H9 (cell line): Measurements from ENCODE around the gene FANCC. TPM values are rescaled to one million over a fixed set of nuclear protein-coding genes. Genes with fewer than 3 reads are reported as not detected.

Source experiments
- DNase-seq: peaks from one replicate; pipeline ENCODE4 v3.0.0-alpha.2; 2017
- H2AFZ ChIP-seq: one replicate; pipeline ENCODE4 v1.6.1; 2013; ENCODE audit warnings: mild to moderate bottlenecking, low read length, control low read depth, moderate library complexity
- H2AK5ac ChIP-seq: 2 replicates; pipeline ENCODE4 v1.6.1; 2013; ENCODE audit warnings: low read length, control low read depth, mixed read lengths; ENCODE audit not compliant: insufficient read length
- H2BK120ac ChIP-seq: one replicate; pipeline ENCODE4 v1.6.1; 2013; ENCODE audit warnings: low read depth, mild to moderate bottlenecking, low read length, control low read depth, inconsistent platforms; ENCODE audit not compliant: poor library complexity, severe bottlenecking
- H2BK12ac ChIP-seq: 2 replicates; pipeline ENCODE4 v1.6.1; 2013; ENCODE audit warnings: low read length, control low read depth, mixed read lengths, low read depth; ENCODE audit not compliant: insufficient read length
- H2BK15ac ChIP-seq: 2 replicates; pipeline ENCODE4 v1.6.1; 2013; ENCODE audit warnings: low read depth, low read length, control low read depth
- H2BK20ac ChIP-seq: one replicate; pipeline ENCODE4 v1.6.1; 2013; ENCODE audit warnings: low read depth, mild to moderate bottlenecking, low read length, control low read depth, inconsistent platforms; ENCODE audit not compliant: poor library complexity, severe bottlenecking
- H2BK5ac ChIP-seq: 2 replicates; pipeline ENCODE4 v1.6.1; 2013; ENCODE audit warnings: low read length, control low read depth, mixed read lengths; ENCODE audit not compliant: insufficient read length
- H3K14ac ChIP-seq: 2 replicates; pipeline ENCODE4 v1.6.1; 2013; ENCODE audit warnings: low read length, control low read depth; ENCODE audit not compliant: insufficient read depth
- H3K18ac ChIP-seq: 2 replicates; pipeline ENCODE4 v1.6.1; 2013; ENCODE audit warnings: low read depth, mild to moderate bottlenecking, mixed read lengths, low read length, control low read depth; ENCODE audit not compliant: insufficient read length
- H3K23ac ChIP-seq: 2 replicates; pipeline ENCODE4 v1.6.1; 2013; ENCODE audit warnings: low read length, control low read depth, mixed read lengths, low read depth; ENCODE audit not compliant: insufficient read length
- H3K23me2 ChIP-seq: 2 replicates; pipeline ENCODE4 v1.6.1; 2013; ENCODE audit warnings: low read depth, mild to moderate bottlenecking, mixed read lengths, low read length, control low read depth; ENCODE audit not compliant: insufficient read length, poor library complexity, severe bottlenecking
- H3K27ac ChIP-seq: 2 replicates; pipeline ENCODE4 v1.5.1; 2013; ENCODE audit warnings: low read length, control low read depth, mixed read lengths, low read depth; ENCODE audit not compliant: insufficient read length
- H3K27me3 ChIP-seq: 2 replicates; pipeline ENCODE4 v1.6.1; 2013; ENCODE audit warnings: low read length, control low read depth, inconsistent platforms; ENCODE audit not compliant: insufficient read depth
- H3K4ac ChIP-seq: 2 replicates; pipeline ENCODE4 v1.6.1; 2013; ENCODE audit warnings: low read depth, mild to moderate bottlenecking, control low read depth, inconsistent platforms, low read length, moderate library complexity
- H3K4me1 ChIP-seq: 2 replicates; pipeline ENCODE4 v1.6.1; 2013; ENCODE audit warnings: low read length, control low read depth, inconsistent platforms; ENCODE audit not compliant: insufficient read depth
- H3K4me2 ChIP-seq: 2 replicates; pipeline ENCODE4 v1.6.1; 2013; ENCODE audit warnings: low read length, control low read depth, mixed read lengths; ENCODE audit not compliant: insufficient read length, insufficient read depth
- H3K56ac ChIP-seq: 2 replicates; pipeline ENCODE4 v1.6.1; 2013; ENCODE audit warnings: low read depth, mild to moderate bottlenecking, mixed read lengths, low read length, control low read depth; ENCODE audit not compliant: insufficient read length
- H3K79me1 ChIP-seq: 2 replicates; pipeline ENCODE4 v1.6.1; 2013; ENCODE audit warnings: low read depth, mild to moderate bottlenecking, moderate library complexity, low read length, control low read depth, inconsistent platforms; ENCODE audit not compliant: insufficient read depth, poor library complexity, severe bottlenecking
- H3K79me2 ChIP-seq: 2 replicates; pipeline ENCODE4 v1.6.1; 2013; ENCODE audit warnings: low read length, control low read depth, inconsistent platforms; ENCODE audit not compliant: insufficient read depth
- H3K9ac ChIP-seq: 2 replicates; pipeline ENCODE4 v1.6.1; 2013; ENCODE audit warnings: low read length, control low read depth, mixed read lengths; ENCODE audit not compliant: insufficient read length; ENCODE audit errors: extremely low read depth
- H3K9me3 ChIP-seq: one replicate; pipeline ENCODE4 v1.6.1; 2013; ENCODE audit warnings: low read depth, low read length, inconsistent platforms; ENCODE audit not compliant: control insufficient read depth
- H3T11ph ChIP-seq: one replicate; pipeline ENCODE4 v1.6.1; 2013; ENCODE audit warnings: mild to moderate bottlenecking, low read length, control low read depth, inconsistent platforms
- H4K20me1 ChIP-seq: one replicate; pipeline ENCODE4 v1.6.1; 2013; ENCODE audit not compliant: control insufficient read depth, insufficient read length, insufficient read depth
- H4K5ac ChIP-seq: 2 replicates; pipeline ENCODE4 v1.6.1; 2013; ENCODE audit warnings: low read depth, mild to moderate bottlenecking, mixed read lengths, low read length, control low read depth; ENCODE audit not compliant: insufficient read length
- H4K8ac ChIP-seq: replicated peaks from 2 replicates; pipeline ENCODE4 v1.6.1; 2013; ENCODE audit warnings: low read length, control low read depth, mixed read lengths, low read depth; ENCODE audit not compliant: insufficient read length
- H4K91ac ChIP-seq: 2 replicates; pipeline ENCODE4 v1.6.1; 2013; ENCODE audit warnings: low read depth, mild to moderate bottlenecking, moderate library complexity, mixed read lengths, low read length, control low read depth; ENCODE audit not compliant: insufficient read length
- H3K27ac Mint-ChIP-seq, 3 experiments: 2 replicates in 2 of 3; 3 replicates in 1 of 3; pipeline ENCODE4 v1.8.0; 2020 to 2021; ENCODE audit warnings: mixed read lengths in 3 of 3, mild to moderate bottlenecking in 1 of 3, moderate library complexity in 1 of 3
- H3K27me3 Mint-ChIP-seq: 2 replicates; pipeline ENCODE4 v1.8.0; 2021; ENCODE audit warnings: low read depth, mild to moderate bottlenecking, moderate library complexity, mixed read lengths
- H3K36me3 Mint-ChIP-seq, 3 experiments: 2 replicates in 2 of 3; 3 replicates in 1 of 3; pipeline ENCODE4 v1.8.0; 2020 to 2021; ENCODE audit warnings: low read depth in 3 of 3, mixed read lengths in 3 of 3; ENCODE audit not compliant: insufficient read depth in 1 of 3
- H3K4me1 Mint-ChIP-seq, 2 experiments: 2 replicates each; pipeline ENCODE4 v1.8.0; 2020; ENCODE audit warnings: mixed read lengths in 2 of 2
- H3K4me3 Mint-ChIP-seq, 2 experiments: 2 replicates in 1 of 2; 3 replicates in 1 of 2; pipeline ENCODE4 v1.8.0; 2020 to 2021; ENCODE audit warnings: mild to moderate bottlenecking in 2 of 2, mixed read lengths in 2 of 2, moderate library complexity in 1 of 2
- H3K9me3 Mint-ChIP-seq, 2 experiments: 2 replicates in 1 of 2; 3 replicates in 1 of 2; pipeline ENCODE4 v1.8.0; 2020; ENCODE audit warnings: mild to moderate bottlenecking in 2 of 2, mixed read lengths in 2 of 2, moderate library complexity in 1 of 2
- WGBS: extraction: QIAGEN DNeasy Blood & Tissue Kit; methylation state at CpG from one replicate; pipeline ENCODE4 v1.1.7; 2013; ENCODE audit warnings: missing lambda C conversion rate, low lambda C conversion rate, mixed read lengths; ENCODE audit not compliant: insufficient read length; ENCODE audit errors: extremely low coverage; 5-methylcytosine and 5-hydroxymethylcytosine counted together
- total RNA-seq: library from RNA; stranded (reverse); gene quantifications from 2 replicates; pipeline ENCODE4 v1.2.1, GENCODE V29; 2021
- TF ChIP-seq, protein P1 (sequence below): fragments of 200-600 bp; sonication (generic); conservative IDR thresholded peaks from 3 replicates; pipeline ENCODE4 v1.8.0; 2021; ENCODE audit warnings: antibody characterized with exemption, mild to moderate bottlenecking

Gene FANCC
- total RNA-seq, 1 experiment from 2014 or later: 14.6 TPM

DNA sequence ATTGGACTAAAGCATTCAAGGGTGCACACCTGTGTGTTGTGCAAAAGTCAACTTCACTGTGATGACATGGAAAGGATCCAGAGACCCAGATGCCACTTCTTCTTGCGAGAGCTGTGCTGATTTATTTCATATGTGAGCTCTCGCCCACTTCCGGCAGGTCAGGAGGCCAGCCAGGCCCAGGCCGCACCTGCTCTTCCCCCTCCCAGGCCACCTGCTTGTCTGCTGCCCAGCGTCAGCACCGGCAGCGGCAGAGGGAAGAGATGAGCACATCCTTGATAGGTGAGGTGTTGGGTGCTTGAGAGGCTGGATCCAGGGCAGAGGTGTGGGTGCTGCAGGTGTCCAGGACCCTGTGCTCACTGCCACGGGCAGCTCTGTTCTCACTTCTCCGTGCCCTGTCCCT is 242.9 kb downstream of the FANCC start:
- H3T11ph ChIP-seq: no peak overlapping the region
- Mint-ChIP-seq H3K4me3 (no peak overlapping the region), H3K36me3 (no peaks in the 10 kb centered on the region), H3K9me3 (no peaks in the 10 kb centered on the region), H3K4me1 (peaks cover 21 to 25% of the 10 kb centered on the region in 2 experiments), H3K27ac (no peak overlapping the region), H3K27me3 (no peaks in the 10 kb centered on the region)
- no peaks in the 10 kb centered on the region for H3K79me1 ChIP-seq
- no peak overlapping the region for H3K27ac ChIP-seq
- no peaks in the 10 kb centered on the region for H3K9me3 ChIP-seq
- H3K4me1 ChIP-seq: no peaks in the 10 kb centered on the region
- no peak overlapping the region for H3K4me2 ChIP-seq
- no peak overlapping the region for H2AFZ ChIP-seq
- H3K4ac ChIP-seq: no peak overlapping the region
- no peaks in the 10 kb centered on the region for H3K79me2 ChIP-seq
- H3K18ac ChIP-seq: no peak overlapping the region
- DNase-seq: peak; percentile 20
- no peak overlapping the region for H2BK120ac ChIP-seq
- TF ChIP-seq, protein P1, sequence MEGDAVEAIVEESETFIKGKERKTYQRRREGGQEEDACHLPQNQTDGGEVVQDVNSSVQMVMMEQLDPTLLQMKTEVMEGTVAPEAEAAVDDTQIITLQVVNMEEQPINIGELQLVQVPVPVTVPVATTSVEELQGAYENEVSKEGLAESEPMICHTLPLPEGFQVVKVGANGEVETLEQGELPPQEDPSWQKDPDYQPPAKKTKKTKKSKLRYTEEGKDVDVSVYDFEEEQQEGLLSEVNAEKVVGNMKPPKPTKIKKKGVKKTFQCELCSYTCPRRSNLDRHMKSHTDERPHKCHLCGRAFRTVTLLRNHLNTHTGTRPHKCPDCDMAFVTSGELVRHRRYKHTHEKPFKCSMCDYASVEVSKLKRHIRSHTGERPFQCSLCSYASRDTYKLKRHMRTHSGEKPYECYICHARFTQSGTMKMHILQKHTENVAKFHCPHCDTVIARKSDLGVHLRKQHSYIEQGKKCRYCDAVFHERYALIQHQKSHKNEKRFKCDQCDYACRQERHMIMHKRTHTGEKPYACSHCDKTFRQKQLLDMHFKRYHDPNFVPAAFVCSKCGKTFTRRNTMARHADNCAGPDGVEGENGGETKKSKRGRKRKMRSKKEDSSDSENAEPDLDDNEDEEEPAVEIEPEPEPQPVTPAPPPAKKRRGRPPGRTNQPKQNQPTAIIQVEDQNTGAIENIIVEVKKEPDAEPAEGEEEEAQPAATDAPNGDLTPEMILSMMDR: no peak
- H2BK15ac ChIP-seq: no peak overlapping the region
- H3K9ac ChIP-seq: no peak overlapping the region
- H2BK20ac ChIP-seq: no peak overlapping the region
- H3K23ac ChIP-seq: no peak overlapping the region
- H3K56ac ChIP-seq: no peak overlapping the region
- H3K14ac ChIP-seq: no peak overlapping the region; the same call in 1 of the 2 replicates
- H4K20me1 ChIP-seq: no peaks in the 10 kb centered on the region
- no peak overlapping the region for H4K5ac ChIP-seq
- no peak overlapping the region for H2BK12ac ChIP-seq
- H2AK5ac ChIP-seq: no peak overlapping the region
- no peak overlapping the region for H4K91ac ChIP-seq
- H3K27me3 ChIP-seq: no peaks in the 10 kb centered on the region
- no peak overlapping the region for H2BK5ac ChIP-seq
- no CpG with 5 or more reads among the region's 9 CpGs for WGBS
- no peak overlapping the region for H4K8ac ChIP-seq
- no peaks in the 10 kb centered on the region for H3K23me2 ChIP-seq
